Spleen (tissue), 7 donors: Measurements from ENCODE around the gene AMN.

ENCODE experiments used
- POLR2A ChIP-seq, 3 donors: fragments of 450-650 bp; IDR thresholded peaks; one replicate each; pipeline ENCODE4 v1.5.1; 2017; ENCODE audit warnings: antibody characterized with exemption in 3 of 3, mild to moderate bottlenecking in 1 of 3
- TF ChIP-seq, protein P1 (sequence below), 11 experiments: fragments of 200-600 bp in 7 of 11; fragments of 450-650 bp in 4 of 11; sonication (generic) in 4 of 11; IDR thresholded peaks in 8 of 11; conservative IDR thresholded peaks in 3 of 11; 1 replicate in 7 of 11; 2 replicates in 4 of 11; pipeline versions ENCODE4 v1.4.0 to v1.8.0; 2016 to 2021; ENCODE audit warnings: antibody characterized with exemption in 11 of 11, inconsistent platforms in 4 of 11, mild to moderate bottlenecking in 1 of 11
- donor health status: DM: no; HTN: no; CAD: no; lungs with moderate emphysema.
- donor health status: DM: no; HTN: no; CAD: no.
- donor health status: DM: no; HTN: no; CAD: no.

DNA sequence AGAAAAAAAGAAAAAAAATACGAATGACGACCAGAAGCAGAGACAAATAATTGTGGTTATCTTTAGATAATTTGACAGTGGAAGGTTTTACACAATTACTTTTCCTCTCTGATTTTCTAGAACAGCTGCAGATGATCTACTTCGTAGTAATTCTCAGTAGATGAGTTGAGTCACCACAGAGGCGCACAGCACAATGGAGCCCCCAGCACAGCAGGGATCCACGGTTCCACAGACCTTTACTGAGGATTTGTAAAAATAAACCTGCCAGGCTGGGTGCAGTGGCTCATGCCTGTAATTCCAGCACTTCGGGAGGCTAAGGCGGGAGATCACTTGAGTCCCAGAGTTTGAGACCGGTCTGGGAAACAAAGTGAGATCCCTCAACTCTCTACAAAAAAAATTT, 29.3 kb downstream of the AMN start:
- TF ChIP-seq, protein P1, sequence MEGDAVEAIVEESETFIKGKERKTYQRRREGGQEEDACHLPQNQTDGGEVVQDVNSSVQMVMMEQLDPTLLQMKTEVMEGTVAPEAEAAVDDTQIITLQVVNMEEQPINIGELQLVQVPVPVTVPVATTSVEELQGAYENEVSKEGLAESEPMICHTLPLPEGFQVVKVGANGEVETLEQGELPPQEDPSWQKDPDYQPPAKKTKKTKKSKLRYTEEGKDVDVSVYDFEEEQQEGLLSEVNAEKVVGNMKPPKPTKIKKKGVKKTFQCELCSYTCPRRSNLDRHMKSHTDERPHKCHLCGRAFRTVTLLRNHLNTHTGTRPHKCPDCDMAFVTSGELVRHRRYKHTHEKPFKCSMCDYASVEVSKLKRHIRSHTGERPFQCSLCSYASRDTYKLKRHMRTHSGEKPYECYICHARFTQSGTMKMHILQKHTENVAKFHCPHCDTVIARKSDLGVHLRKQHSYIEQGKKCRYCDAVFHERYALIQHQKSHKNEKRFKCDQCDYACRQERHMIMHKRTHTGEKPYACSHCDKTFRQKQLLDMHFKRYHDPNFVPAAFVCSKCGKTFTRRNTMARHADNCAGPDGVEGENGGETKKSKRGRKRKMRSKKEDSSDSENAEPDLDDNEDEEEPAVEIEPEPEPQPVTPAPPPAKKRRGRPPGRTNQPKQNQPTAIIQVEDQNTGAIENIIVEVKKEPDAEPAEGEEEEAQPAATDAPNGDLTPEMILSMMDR (IDR thresholded peaks at IDR 0.05 in 8 of 11, conservative IDR thresholded peaks at IDR 0.05 in 3 of 11): no peak
- no peak for TF ChIP-seq POLR2A (IDR thresholded peaks at IDR 0.05)
